H1 (cell line): Measurements from ENCODE around the gene MAP1A. TPM values are rescaled to one million over a fixed set of nuclear protein-coding genes. Genes with fewer than 3 reads are reported as not detected.

Source experiments
- CTCF ChIA-PET: fragments of 300-600 bp; sonication (Branson Sonifier 250); formaldehyde crosslinking; loops from one replicate; lab custom pipeline; 2021; ENCODE audit not compliant: partially characterized antibody; lab: Charles Lee
- POLR2A ChIA-PET: fragments of 300-600 bp; sonication (Branson Sonifier 250); formaldehyde crosslinking; loops from one replicate; lab custom pipeline; 2021; ENCODE audit warnings: inconsistent platforms; ENCODE audit not compliant: partially characterized antibody; lab: Charles Lee
- DNase-seq, 2 experiments: peaks; one replicate each; pipeline versions ENCODE4 v3.0.0 to v3.0.0-alpha.2; 2010 to 2022; ENCODE audit warnings: low spot score in 2 of 2, low read depth in 1 of 2, mixed read lengths in 1 of 2
- FAIRE-seq: peaks from 2 replicates; lab custom pipeline; 2011; peaks lifted over from hg19 to GRCh38; lab: Jason Lieb, UNC
- H2AFZ ChIP-seq: 2 replicates; pipeline ENCODE4 v1.8.1; 2012; ENCODE audit warnings: low read length, inconsistent platforms
- H2AK5ac ChIP-seq: 2 replicates; pipeline ENCODE4 v1.6.1; 2013; ENCODE audit warnings: low read depth, low read length
- H2BK120ac ChIP-seq: replicated peaks from 2 replicates; pipeline ENCODE3; 2013; ENCODE audit warnings: low read depth, low read length, inconsistent platforms
- H2BK12ac ChIP-seq: 2 replicates; pipeline ENCODE4 v1.6.1; 2013; ENCODE audit warnings: low read depth, low read length
- H2BK15ac ChIP-seq: 2 replicates; pipeline ENCODE4 v1.6.1; 2013; ENCODE audit warnings: low read length
- H2BK20ac ChIP-seq: 2 replicates; pipeline ENCODE4 v1.6.1; 2013; ENCODE audit warnings: low read length
- H2BK5ac ChIP-seq: 2 replicates; pipeline ENCODE4 v1.6.1; 2013; ENCODE audit warnings: low read depth, low read length
- H3K14ac ChIP-seq: 2 replicates; pipeline ENCODE4 v1.6.1; 2013; ENCODE audit warnings: inconsistent platforms; ENCODE audit not compliant: insufficient read length
- H3K18ac ChIP-seq: 2 replicates; pipeline ENCODE4 v1.6.1; 2013; ENCODE audit warnings: low read length; ENCODE audit errors: extremely low read depth
- H3K23ac ChIP-seq: 2 replicates; pipeline ENCODE4 v1.6.1; 2013; ENCODE audit warnings: inconsistent platforms; ENCODE audit not compliant: insufficient read length
- H3K23me2 ChIP-seq: 2 replicates; pipeline ENCODE4 v1.6.1; 2013; ENCODE audit warnings: low read depth, low read length
- H3K27ac ChIP-seq: 2 replicates; pipeline ENCODE4 v1.6.1; 2011; ENCODE audit warnings: low read depth, low read length, inconsistent platforms
- H3K27me3 ChIP-seq, 4 experiments: replicated peaks in 1 of 4; 1 replicate in 1 of 4; 2 replicates in 3 of 4; pipeline versions ENCODE4 v1.6.1 to v1.8.1; 2011 to 2013; ENCODE audit warnings: low read length in 3 of 4, mild to moderate bottlenecking in 3 of 4, inconsistent platforms in 2 of 4, mixed read lengths in 2 of 4, moderate library complexity in 1 of 4; ENCODE audit not compliant: control insufficient read depth in 3 of 4, insufficient read depth in 3 of 4; ENCODE audit errors: extremely low read depth in 1 of 4
- H3K36me3 ChIP-seq, 4 experiments: 2 replicates each; pipeline versions ENCODE4 v1.6.1 to v1.8.1; 2011 to 2013; ENCODE audit warnings: mild to moderate bottlenecking in 4 of 4, low read length in 3 of 4, moderate library complexity in 2 of 4, control low read depth in 1 of 4, inconsistent platforms in 1 of 4; ENCODE audit not compliant: insufficient read depth in 4 of 4, control insufficient read depth in 2 of 4
- H3K4ac ChIP-seq: replicated peaks from 2 replicates; pipeline ENCODE3; 2013; ENCODE audit warnings: low read length, low read depth, mixed read lengths, inconsistent platforms; ENCODE audit not compliant: insufficient read length
- H3K4me1 ChIP-seq, 4 experiments: replicated peaks in 1 of 4; 1 replicate in 1 of 4; 2 replicates in 3 of 4; pipeline versions ENCODE4 v1.6.1 to v1.8.1; 2011 to 2013; ENCODE audit warnings: low read length in 3 of 4, inconsistent platforms in 2 of 4, mixed read lengths in 1 of 4; ENCODE audit not compliant: insufficient read depth in 4 of 4, control insufficient read depth in 3 of 4
- H3K4me2 ChIP-seq, 2 experiments: 2 replicates each; pipeline versions ENCODE4 v1.6.1 to v1.8.1; 2011 to 2013; ENCODE audit warnings: low read depth in 2 of 2, low read length in 2 of 2, control low read depth in 1 of 2, inconsistent platforms in 1 of 2, mild to moderate bottlenecking in 1 of 2; ENCODE audit not compliant: insufficient read depth in 1 of 2
- H3K4me3 ChIP-seq, 4 experiments: fragments of 200-600, 300-600 bp in 1 of 4; sonication (generic), shearing (Covaris generic), sonication (Bioruptor Twin) in 1 of 4; 2 replicates each; pipeline versions ENCODE4 v1.5.1 to v1.8.1; 2011 to 2016; ENCODE audit warnings: low read length in 4 of 4, low read depth in 3 of 4, control low read depth in 2 of 4, inconsistent platforms in 2 of 4, mild to moderate bottlenecking in 2 of 4, mixed read lengths in 1 of 4, moderate library complexity in 1 of 4; ENCODE audit not compliant: insufficient read depth in 2 of 4; ENCODE audit errors: extremely low read depth in 1 of 4
- H3K56ac ChIP-seq: replicated peaks from 2 replicates; pipeline ENCODE3; 2013; ENCODE audit warnings: low read depth, mild to moderate bottlenecking, mixed read lengths, low read length, inconsistent platforms; ENCODE audit not compliant: insufficient read length
- H3K79me1 ChIP-seq: 2 replicates; pipeline ENCODE4 v1.6.1; 2013; ENCODE audit warnings: low read depth, low read length, control low read depth
- H3K79me2 ChIP-seq, 2 experiments: 2 replicates each; pipeline versions ENCODE4 v1.6.1 to v1.8.1; 2012 to 2013; ENCODE audit warnings: low read length in 2 of 2, mild to moderate bottlenecking in 2 of 2, inconsistent platforms in 1 of 2; ENCODE audit not compliant: insufficient read depth in 2 of 2, control insufficient read depth in 1 of 2
- H3K9ac ChIP-seq, 4 experiments: replicated peaks in 1 of 4; 1 replicate in 1 of 4; 2 replicates in 3 of 4; pipeline versions ENCODE4 v1.6.1 to v1.8.1; 2011 to 2013; ENCODE audit warnings: low read depth in 3 of 4, low read length in 3 of 4, control low read depth in 2 of 4, mild to moderate bottlenecking in 2 of 4, moderate library complexity in 2 of 4, inconsistent platforms in 1 of 4; ENCODE audit errors: extremely low read depth in 1 of 4
- H3K9me3 ChIP-seq, 2 experiments: 2 replicates each; pipeline versions ENCODE4 v1.6.1 to v1.8.1; 2012 to 2013; ENCODE audit warnings: mild to moderate bottlenecking in 2 of 2, moderate library complexity in 2 of 2, control low read depth in 1 of 2, inconsistent platforms in 1 of 2, low read depth in 1 of 2, low read length in 1 of 2, mixed read lengths in 1 of 2; ENCODE audit not compliant: insufficient read depth in 2 of 2
- H4K20me1 ChIP-seq, 2 experiments: replicated peaks in 1 of 2; 2 replicates each; pipeline versions ENCODE3 to v1.8.1; 2011 to 2013; ENCODE audit warnings: inconsistent platforms in 2 of 2, low read length in 2 of 2, mild to moderate bottlenecking in 1 of 2; ENCODE audit not compliant: insufficient read depth in 2 of 2, control insufficient read depth in 1 of 2
- H4K5ac ChIP-seq: 2 replicates; pipeline ENCODE4 v1.6.1; 2013; ENCODE audit warnings: low read length, low read depth, mixed read lengths, inconsistent platforms; ENCODE audit not compliant: insufficient read length
- H4K8ac ChIP-seq: 2 replicates; pipeline ENCODE4 v1.8.0; 2013; ENCODE audit warnings: mild to moderate bottlenecking, moderate library complexity, low read length, inconsistent platforms; ENCODE audit not compliant: insufficient read depth; ENCODE audit errors: extremely low read depth
- H4K91ac ChIP-seq: replicated peaks from 2 replicates; pipeline ENCODE3; 2013; ENCODE audit warnings: low read length, mixed read lengths, inconsistent platforms; ENCODE audit not compliant: insufficient read length
- BRCA1 ChIP-seq: IDR thresholded peaks from 2 replicates; pipeline ENCODE4 v1.6.1; 2012; ENCODE audit warnings: low read depth, low read length, improper control_type of control experiment
- WGBS, 2 experiments: shearing (Covaris generic) in 1 of 2; methylation state at CpG; one replicate each; pipeline versions ENCODE4 v1.1.6 to v1.1.7; 2013 to 2015; ENCODE audit warnings: low lambda C conversion rate in 2 of 2, mixed read lengths in 2 of 2, inconsistent platforms in 1 of 2, low coverage in 1 of 2, missing lambda C conversion rate in 1 of 2; ENCODE audit not compliant: insufficient replicate concordance in 2 of 2, insufficient coverage in 1 of 2, insufficient read length in 1 of 2; ENCODE audit errors: extremely low coverage in 1 of 2, missing lambda C conversion rate in 1 of 2; 5-methylcytosine and 5-hydroxymethylcytosine counted together
- polyA plus RNA-seq, 7 experiments: library from polyadenylated mRNA; depleted of rRNA in 3 of 7; stranded (reverse) in 5 of 7; unstranded in 2 of 7; fragments of >200 nt in 5 of 7; fragments of 200-250 nt in 2 of 7; gene quantifications; 1 replicate in 5 of 7; 2 replicates in 1 of 7; 4 replicates in 1 of 7; pipeline versions ENCODE4 v1.2.1 to v1.2.3, GENCODE V29; 2011 to 2013; ENCODE audit warnings: missing spikeins in 2 of 7, mixed read lengths in 2 of 7
- total RNA-seq: library from RNA; stranded (reverse); fragmentation: NEBNext Ultra II Directional; extraction: Animal tissue kit (Norgen Biotek cat#: 25700); gene quantifications from 2 replicates; pipeline ENCODE4 v1.2.1, GENCODE V29; 2021

MAP1A gene
- total and polyA plus RNA-seq, 2 of the 8 experiments (the other 6 are each of a cell fraction or from before 2014, with no cell fraction given): 0.80 to 2.4 TPM

DNA sequence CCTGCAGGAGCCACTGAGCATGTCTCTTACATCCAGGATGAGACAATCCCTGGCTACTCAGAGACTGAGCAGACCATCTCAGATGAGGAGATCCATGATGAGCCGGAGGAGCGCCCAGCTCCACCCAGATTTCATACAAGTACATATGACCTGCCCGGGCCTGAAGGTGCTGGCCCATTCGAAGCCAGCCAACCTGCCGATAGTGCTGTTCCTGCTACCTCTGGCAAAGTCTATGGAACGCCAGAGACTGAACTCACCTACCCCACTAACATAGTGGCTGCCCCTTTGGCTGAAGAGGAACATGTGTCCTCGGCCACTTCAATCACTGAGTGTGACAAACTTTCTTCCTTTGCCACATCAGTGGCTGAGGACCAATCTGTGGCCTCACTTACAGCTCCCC lies 6.2 kb downstream of the MAP1A start:
- Histone ChIP-seq H3K4ac (no peak overlapping the region), H2AK5ac (no peak overlapping the region), H3K79me2 (no peaks in the 10 kb centered on the region), H3K9me3 (no peaks in the 10 kb centered on the region), H3K79me1 (no peaks in the 10 kb centered on the region), H3K27ac (no peak overlapping the region), H2BK20ac (no peak overlapping the region), H2BK15ac (no peak overlapping the region), H3K27me3 (peaks cover 0 to 21% (median 18%) of the 10 kb centered on the region in 4 experiments; a peak in 6 of 7 replicates), H2BK5ac (no peak overlapping the region), H3K23me2 (no peaks in the 10 kb centered on the region), H2BK120ac (no peak overlapping the region), H3K23ac (no peak overlapping the region), H3K4me1 (peaks cover 0 to 4% (median under 1%) of the 10 kb centered on the region in 4 experiments; a peak in 2 of 7 replicates), H3K9ac (no peak overlapping the region), H3K14ac (no peak overlapping the region), H3K4me3 (no peak overlapping the region), H3K56ac (no peak overlapping the region), H3K4me2 (no peak overlapping the region), H2AFZ (no peak overlapping the region), H4K91ac (no peak overlapping the region), H4K8ac (no peak overlapping the region), H3K18ac (no peak overlapping the region), H3K36me3 (no peaks in the 10 kb centered on the region), H2BK12ac (no peak overlapping the region), H4K5ac (no peak overlapping the region), H4K20me1 (no peaks in the 10 kb centered on the region)
- FAIRE-seq (no peak), DNase-seq (no peak)
- TF ChIP-seq BRCA1: no peak
- POLR2A ChIA-PET: interaction anchor here (0.7 to 1.0 kb wide), 2 partner anchors 10 to 13 kb away, joined by 3 to 4 read pairs; no protein-coding TSS in a partner anchor
- 83% methylated on average over 7 of the region's 7 CpGs; no CpG with 5 or more reads in 1 of the 2 experiments for WGBS, 2 experiments
- CTCF ChIA-PET: interaction anchor here (0.8 to 3.3 kb wide), 2 partner anchors 10 to 299 kb away, joined by 3 to 26 read pairs; no protein-coding TSS in a partner anchor
